GM23338 (cell line): Measurements from ENCODE around the gene KCNIP3. TPM values are rescaled to one million over a fixed set of nuclear protein-coding genes. Genes with fewer than 3 reads are reported as not detected.

ENCODE experiments used
- ATAC-seq: fragments of 200-7000 bp; cut with Tn5 transposase; 3 replicates; pipeline ENCODE4 v1.9.1; 2020
- DNase-seq: peaks from one replicate; pipeline ENCODE4 v3.0.0-alpha.2; 2015; ENCODE audit warnings: low spot score
- H2AFZ ChIP-seq: fragments of 200-600 bp; sonication (generic); 2 replicates; pipeline ENCODE4 v1.8.0; 2016; ENCODE audit warnings: antibody characterized with exemption, mild to moderate bottlenecking, moderate library complexity
- H3F3A ChIP-seq: fragments of 200-600 bp; sonication (generic); replicated peaks from 2 replicates; pipeline ENCODE4 v1.8.0; 2017; ENCODE audit warnings: antibody characterized with exemption, mixed run types, low read depth
- H3K27ac ChIP-seq: fragments of 200-600 bp; sonication (generic); 2 replicates; pipeline ENCODE4 v1.6.1; 2016; ENCODE audit warnings: low read depth
- H3K27me3 ChIP-seq: fragments of 200-600 bp; sonication (generic); 2 replicates; pipeline ENCODE4 v1.8.0; 2016; ENCODE audit warnings: mild to moderate bottlenecking, mixed run types, moderate library complexity; ENCODE audit not compliant: insufficient read depth
- H3K36me3 ChIP-seq: fragments of 200-600 bp; sonication (generic); 2 replicates; pipeline ENCODE4 v1.8.0; 2016; ENCODE audit warnings: mild to moderate bottlenecking; ENCODE audit not compliant: insufficient read depth
- H3K4me1 ChIP-seq: fragments of 200-600 bp; sonication (generic); 2 replicates; pipeline ENCODE4 v1.8.0; 2016; ENCODE audit warnings: mild to moderate bottlenecking, moderate library complexity; ENCODE audit not compliant: insufficient read depth
- H3K4me2 ChIP-seq: fragments of 200-600 bp; sonication (generic); 2 replicates; pipeline ENCODE4 v1.7.1; 2017; ENCODE audit warnings: mixed run types
- H3K4me3 ChIP-seq: fragments of 200-600 bp; sonication (generic); 2 replicates; pipeline ENCODE4 v1.6.1; 2016; ENCODE audit warnings: mixed run types
- H3K79me2 ChIP-seq: fragments of 200-600 bp; sonication (generic); replicated peaks from 2 replicates; pipeline ENCODE4 v1.8.0; 2017; ENCODE audit warnings: mild to moderate bottlenecking; ENCODE audit not compliant: insufficient read depth
- H3K9me2 ChIP-seq: fragments of 200-600 bp; sonication (generic); 2 replicates; pipeline ENCODE4 v1.8.0; 2017; ENCODE audit not compliant: insufficient read depth
- H4K20me1 ChIP-seq: fragments of 200-600 bp; sonication (generic); replicated peaks from 2 replicates; pipeline ENCODE4 v1.8.0; 2017; ENCODE audit warnings: mild to moderate bottlenecking; ENCODE audit not compliant: insufficient read depth
- H3K27ac Mint-ChIP-seq: 2 replicates; pipeline ENCODE4 v1.8.0; 2020; ENCODE audit warnings: inconsistent platforms, mild to moderate bottlenecking, moderate library complexity, mixed read lengths
- H3K27me3 Mint-ChIP-seq: 3 replicates; pipeline ENCODE4 v1.8.0; 2022; ENCODE audit warnings: low read depth, mild to moderate bottlenecking, moderate library complexity, mixed read lengths, inconsistent platforms; ENCODE audit not compliant: insufficient read depth, poor library complexity
- H3K36me3 Mint-ChIP-seq: 3 replicates; pipeline ENCODE4 v1.8.0; 2021; ENCODE audit warnings: low read depth, mild to moderate bottlenecking, inconsistent platforms, moderate library complexity, mixed read lengths
- H3K4me1 Mint-ChIP-seq: 3 replicates; pipeline ENCODE4 v1.8.0; 2020; ENCODE audit warnings: mild to moderate bottlenecking, inconsistent platforms, mixed read lengths
- H3K4me3 Mint-ChIP-seq: 3 replicates; pipeline ENCODE4 v1.8.0; 2021; ENCODE audit warnings: moderate library complexity, mild to moderate bottlenecking, inconsistent platforms, mixed read lengths
- H3K9me3 Mint-ChIP-seq: 3 replicates; pipeline ENCODE4 v1.8.0; 2020; ENCODE audit warnings: moderate library complexity, mild to moderate bottlenecking, inconsistent platforms, mixed read lengths
- CREB1 ChIP-seq: fragments of 250-450 bp; sonication (Bioruptor Pico); IDR thresholded peaks from 2 replicates; pipeline ENCODE4 v1.5.0; 2020; ENCODE audit warnings: low read depth, mild to moderate bottlenecking, moderate library complexity
- EZH2 ChIP-seq: fragments of 200-600 bp; sonication (generic); IDR thresholded peaks from one replicate; pipeline ENCODE4 v1.8.0; 2017; ENCODE audit warnings: antibody characterized with exemption, mild to moderate bottlenecking, low read depth; ENCODE audit not compliant: unreplicated experiment
- EZH2phosphoT487 ChIP-seq: fragments of 200-600 bp; sonication (generic); IDR thresholded peaks from one replicate; pipeline ENCODE4 v1.8.1; 2018; ENCODE audit warnings: antibody characterized with exemption; ENCODE audit not compliant: unreplicated experiment
- REST ChIP-seq: IDR thresholded peaks from one replicate; pipeline ENCODE4 v1.6.1; 2018; ENCODE audit warnings: antibody characterized with exemption; ENCODE audit not compliant: unreplicated experiment
- STAT1 ChIP-seq: IDR thresholded peaks from one replicate; pipeline ENCODE4 v1.6.1; 2016; ENCODE audit warnings: antibody characterized with exemption; ENCODE audit not compliant: unreplicated experiment
- ZNF114 ChIP-seq: fragments of 250-450 bp; sonication (Bioruptor Pico); IDR thresholded peaks from 2 replicates; pipeline ENCODE4 v1.5.0; 2020; ENCODE audit warnings: mild to moderate bottlenecking, moderate library complexity
- ZNF331 ChIP-seq: fragments of 250-450 bp; sonication (Bioruptor Pico); IDR thresholded peaks from 2 replicates; pipeline ENCODE4 v1.5.0; 2020; ENCODE audit warnings: low read depth, mild to moderate bottlenecking, moderate library complexity
- polyA plus RNA-seq: library from polyadenylated mRNA; unstranded; fragments of >200 nt; fragmentation: Nextera tagmentation; extraction: Ambion mirVana; gene quantifications from 2 replicates; pipeline ENCODE4 v1.2.1, GENCODE V29; 2016
- total RNA-seq: library from RNA; depleted of rRNA; stranded (reverse); fragments of >200 nt; shearing (Covaris generic); gene quantifications from 2 replicates; pipeline ENCODE4 v1.2.3, GENCODE V29; 2014
- TF ChIP-seq, protein P1 (sequence below): IDR thresholded peaks from 2 replicates; pipeline ENCODE4 v1.6.1; 2016; ENCODE audit warnings: antibody characterized with exemption
- TF ChIP-seq, protein P2 (sequence below), 2 experiments: fragments of 200-600 bp in 1 of 2; sonication (generic) in 1 of 2; conservative IDR thresholded peaks; 2 replicates each; pipeline versions ENCODE4 v1.5.1 to v1.6.1; 2016 to 2017; ENCODE audit warnings: antibody characterized with exemption in 2 of 2, low read depth in 2 of 2, mild to moderate bottlenecking in 2 of 2, moderate library complexity in 1 of 2
- TF ChIP-seq, protein P3 (sequence below): fragments of 250-450 bp; sonication (Bioruptor Pico); IDR thresholded peaks from 2 replicates; pipeline ENCODE4 v1.5.0; 2020; ENCODE audit warnings: mild to moderate bottlenecking, moderate library complexity

Gene KCNIP3
- total and polyA plus RNA-seq, 2 experiments from 2014 or later, result 0.32 to 0.83 TPM

GRCh38 chr2:95320986-95321767 is 24.0 kb downstream of the KCNIP3 start:
- no peaks in the 10 kb centered on the region for H4K20me1 ChIP-seq
- Mint-ChIP-seq H3K27me3 (peaks cover 5% of the 10 kb centered on the region), H3K36me3 (no peaks in the 10 kb centered on the region; the same call in 2 of the 3 replicates), H3K9me3 (no peaks in the 10 kb centered on the region; the same call in 1 of the 3 replicates), H3K4me3 (no peak overlapping the region), H3K4me1 (peaks cover 1% of the 10 kb centered on the region; the same call in 2 of the 3 replicates), H3K27ac (no peak overlapping the region)
- H3K9me2 ChIP-seq, result peaks cover 3% of the 10 kb centered on the region; the same call in 1 of the 2 replicates
- H3F3A ChIP-seq, result no peaks in the 10 kb centered on the region
- no peak overlapping the region for H3K4me2 ChIP-seq
- no peaks in the 10 kb centered on the region for H3K79me2 ChIP-seq
- no peaks in the 10 kb centered on the region for H3K36me3 ChIP-seq
- no peaks in the 10 kb centered on the region for H3K4me1 ChIP-seq
- TF ChIP-seq, protein P1, sequence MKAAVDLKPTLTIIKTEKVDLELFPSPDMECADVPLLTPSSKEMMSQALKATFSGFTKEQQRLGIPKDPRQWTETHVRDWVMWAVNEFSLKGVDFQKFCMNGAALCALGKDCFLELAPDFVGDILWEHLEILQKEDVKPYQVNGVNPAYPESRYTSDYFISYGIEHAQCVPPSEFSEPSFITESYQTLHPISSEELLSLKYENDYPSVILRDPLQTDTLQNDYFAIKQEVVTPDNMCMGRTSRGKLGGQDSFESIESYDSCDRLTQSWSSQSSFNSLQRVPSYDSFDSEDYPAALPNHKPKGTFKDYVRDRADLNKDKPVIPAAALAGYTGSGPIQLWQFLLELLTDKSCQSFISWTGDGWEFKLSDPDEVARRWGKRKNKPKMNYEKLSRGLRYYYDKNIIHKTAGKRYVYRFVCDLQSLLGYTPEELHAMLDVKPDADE, result no peak
- TF ChIP-seq STAT1, result no peak
- TF ChIP-seq, protein P2, sequence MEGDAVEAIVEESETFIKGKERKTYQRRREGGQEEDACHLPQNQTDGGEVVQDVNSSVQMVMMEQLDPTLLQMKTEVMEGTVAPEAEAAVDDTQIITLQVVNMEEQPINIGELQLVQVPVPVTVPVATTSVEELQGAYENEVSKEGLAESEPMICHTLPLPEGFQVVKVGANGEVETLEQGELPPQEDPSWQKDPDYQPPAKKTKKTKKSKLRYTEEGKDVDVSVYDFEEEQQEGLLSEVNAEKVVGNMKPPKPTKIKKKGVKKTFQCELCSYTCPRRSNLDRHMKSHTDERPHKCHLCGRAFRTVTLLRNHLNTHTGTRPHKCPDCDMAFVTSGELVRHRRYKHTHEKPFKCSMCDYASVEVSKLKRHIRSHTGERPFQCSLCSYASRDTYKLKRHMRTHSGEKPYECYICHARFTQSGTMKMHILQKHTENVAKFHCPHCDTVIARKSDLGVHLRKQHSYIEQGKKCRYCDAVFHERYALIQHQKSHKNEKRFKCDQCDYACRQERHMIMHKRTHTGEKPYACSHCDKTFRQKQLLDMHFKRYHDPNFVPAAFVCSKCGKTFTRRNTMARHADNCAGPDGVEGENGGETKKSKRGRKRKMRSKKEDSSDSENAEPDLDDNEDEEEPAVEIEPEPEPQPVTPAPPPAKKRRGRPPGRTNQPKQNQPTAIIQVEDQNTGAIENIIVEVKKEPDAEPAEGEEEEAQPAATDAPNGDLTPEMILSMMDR (conservative IDR thresholded peaks at IDR 0.05; ENCODE audit: low read depth in 2 of 2), result no peak
- TF ChIP-seq EZH2phosphoT487, result no peak
- no peak for TF ChIP-seq CREB1 (CRISPR knock-in tag)
- no peak for TF ChIP-seq ZNF331 (CRISPR knock-in tag)
- no peak for TF ChIP-seq REST
- TF ChIP-seq, protein P3, sequence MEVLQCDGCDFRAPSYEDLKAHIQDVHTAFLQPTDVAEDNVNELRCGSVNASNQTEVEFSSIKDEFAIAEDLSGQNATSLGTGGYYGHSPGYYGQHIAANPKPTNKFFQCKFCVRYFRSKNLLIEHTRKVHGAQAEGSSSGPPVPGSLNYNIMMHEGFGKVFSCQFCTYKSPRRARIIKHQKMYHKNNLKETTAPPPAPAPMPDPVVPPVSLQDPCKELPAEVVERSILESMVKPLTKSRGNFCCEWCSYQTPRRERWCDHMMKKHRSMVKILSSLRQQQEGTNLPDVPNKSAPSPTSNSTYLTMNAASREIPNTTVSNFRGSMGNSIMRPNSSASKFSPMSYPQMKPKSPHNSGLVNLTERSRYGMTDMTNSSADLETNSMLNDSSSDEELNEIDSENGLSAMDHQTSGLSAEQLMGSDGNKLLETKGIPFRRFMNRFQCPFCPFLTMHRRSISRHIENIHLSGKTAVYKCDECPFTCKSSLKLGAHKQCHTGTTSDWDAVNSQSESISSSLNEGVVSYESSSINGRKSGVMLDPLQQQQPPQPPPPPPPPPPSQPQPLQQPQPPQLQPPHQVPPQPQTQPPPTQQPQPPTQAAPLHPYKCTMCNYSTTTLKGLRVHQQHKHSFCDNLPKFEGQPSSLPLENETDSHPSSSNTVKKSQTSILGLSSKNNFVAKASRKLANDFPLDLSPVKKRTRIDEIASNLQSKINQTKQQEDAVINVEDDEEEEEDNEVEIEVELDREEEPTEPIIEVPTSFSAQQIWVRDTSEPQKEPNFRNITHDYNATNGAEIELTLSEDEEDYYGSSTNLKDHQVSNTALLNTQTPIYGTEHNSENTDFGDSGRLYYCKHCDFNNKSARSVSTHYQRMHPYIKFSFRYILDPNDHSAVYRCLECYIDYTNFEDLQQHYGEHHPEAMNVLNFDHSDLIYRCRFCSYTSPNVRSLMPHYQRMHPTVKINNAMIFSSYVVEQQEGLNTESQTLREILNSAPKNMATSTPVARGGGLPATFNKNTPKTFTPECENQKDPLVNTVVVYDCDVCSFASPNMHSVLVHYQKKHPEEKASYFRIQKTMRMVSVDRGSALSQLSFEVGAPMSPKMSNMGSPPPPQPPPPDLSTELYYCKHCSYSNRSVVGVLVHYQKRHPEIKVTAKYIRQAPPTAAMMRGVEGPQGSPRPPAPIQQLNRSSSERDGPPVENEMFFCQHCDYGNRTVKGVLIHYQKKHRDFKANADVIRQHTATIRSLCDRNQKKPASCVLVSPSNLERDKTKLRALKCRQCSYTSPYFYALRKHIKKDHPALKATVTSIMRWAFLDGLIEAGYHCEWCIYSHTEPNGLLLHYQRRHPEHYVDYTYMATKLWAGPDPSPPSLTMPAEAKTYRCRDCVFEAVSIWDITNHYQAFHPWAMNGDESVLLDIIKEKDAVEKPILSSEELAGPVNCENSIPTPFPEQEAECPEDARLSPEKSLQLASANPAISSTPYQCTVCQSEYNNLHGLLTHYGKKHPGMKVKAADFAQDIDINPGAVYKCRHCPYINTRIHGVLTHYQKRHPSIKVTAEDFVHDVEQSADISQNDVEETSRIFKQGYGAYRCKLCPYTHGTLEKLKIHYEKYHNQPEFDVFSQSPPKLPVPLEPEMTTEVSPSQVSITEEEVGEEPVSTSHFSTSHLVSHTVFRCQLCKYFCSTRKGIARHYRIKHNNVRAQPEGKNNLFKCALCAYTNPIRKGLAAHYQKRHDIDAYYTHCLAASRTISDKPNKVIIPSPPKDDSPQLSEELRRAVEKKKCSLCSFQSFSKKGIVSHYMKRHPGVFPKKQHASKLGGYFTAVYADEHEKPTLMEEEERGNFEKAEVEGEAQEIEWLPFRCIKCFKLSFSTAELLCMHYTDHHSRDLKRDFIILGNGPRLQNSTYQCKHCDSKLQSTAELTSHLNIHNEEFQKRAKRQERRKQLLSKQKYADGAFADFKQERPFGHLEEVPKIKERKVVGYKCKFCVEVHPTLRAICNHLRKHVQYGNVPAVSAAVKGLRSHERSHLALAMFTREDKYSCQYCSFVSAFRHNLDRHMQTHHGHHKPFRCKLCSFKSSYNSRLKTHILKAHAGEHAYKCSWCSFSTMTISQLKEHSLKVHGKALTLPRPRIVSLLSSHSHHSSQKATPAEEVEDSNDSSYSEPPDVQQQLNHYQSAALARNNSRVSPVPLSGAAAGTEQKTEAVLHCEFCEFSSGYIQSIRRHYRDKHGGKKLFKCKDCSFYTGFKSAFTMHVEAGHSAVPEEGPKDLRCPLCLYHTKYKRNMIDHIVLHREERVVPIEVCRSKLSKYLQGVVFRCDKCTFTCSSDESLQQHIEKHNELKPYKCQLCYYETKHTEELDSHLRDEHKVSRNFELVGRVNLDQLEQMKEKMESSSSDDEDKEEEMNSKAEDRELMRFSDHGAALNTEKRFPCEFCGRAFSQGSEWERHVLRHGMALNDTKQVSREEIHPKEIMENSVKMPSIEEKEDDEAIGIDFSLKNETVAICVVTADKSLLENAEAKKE (CRISPR knock-in tag), result no peak
- no peak for TF ChIP-seq EZH2
- no peak for TF ChIP-seq ZNF114 (CRISPR knock-in tag)
- DNase-seq (no peak), ATAC-seq (no peak)
- H3K27me3 ChIP-seq, result no peaks in the 10 kb centered on the region
- H2AFZ ChIP-seq, result no peak overlapping the region
- H3K27ac ChIP-seq, result no peak overlapping the region
- H3K4me3 ChIP-seq, result no peak overlapping the region
